B cell (primary cell): ENCODE data around the gene CNIH4. TPM values are rescaled to one million over a fixed set of nuclear protein-coding genes. Genes with fewer than 3 reads are reported as not detected.

Experiments used
- ATAC-seq: fragments of 200-7000 bp; cut with Tn5 transposase; one replicate; pipeline ENCODE4 v1.10.0; 2021; ENCODE audit warnings: low read depth, mild to moderate bottlenecking, moderate number of reproducible peaks, moderate library complexity
- CTCF ChIA-PET: fragments of 350-600 bp; sonication (Branson Sonifier 250); formaldehyde crosslinking; loops from one replicate; lab custom pipeline; 2021; ENCODE audit warnings: antibody characterized with exemption, inconsistent platforms; lab: Charles Lee
- POLR2A ChIA-PET: fragments of 350-600 bp; sonication (Branson Sonifier 250); formaldehyde crosslinking; loops from one replicate; lab custom pipeline; 2021; ENCODE audit warnings: antibody characterized with exemption; lab: Charles Lee
- DNase-seq: peaks from one replicate; pipeline ENCODE4 v3.0.0; 2013
- H2AFZ ChIP-seq: 2 replicates; pipeline ENCODE4 v1.6.1; 2012; ENCODE audit warnings: mild to moderate bottlenecking, low read depth, low read length; ENCODE audit not compliant: insufficient read depth, poor library complexity, severe bottlenecking
- H3K27ac ChIP-seq, 2 donors: 1 replicate in 1 of 2; 2 replicates in 1 of 2; pipeline ENCODE4 v1.5.1; 2012 to 2013; ENCODE audit warnings: low read length in 2 of 2, mild to moderate bottlenecking in 2 of 2, moderate library complexity in 1 of 2
- H3K27me3 ChIP-seq, 4 experiments: fragments of 200-600 bp in 1 of 4; sonication (generic) in 1 of 4; replicated peaks in 1 of 4; 1 replicate in 2 of 4; 2 replicates in 2 of 4; pipeline versions ENCODE4 v1.6.1 to v1.7.0; 2013 to 2016; ENCODE audit warnings: low read length in 3 of 4, mild to moderate bottlenecking in 2 of 4, mixed read lengths in 1 of 4, moderate library complexity in 1 of 4; ENCODE audit not compliant: insufficient read depth in 4 of 4, control insufficient read depth in 3 of 4; ENCODE audit errors: control extremely low read depth in 1 of 4
- H3K36me3 ChIP-seq, 2 experiments: replicated peaks in 1 of 2; 1 replicate in 1 of 2; 2 replicates in 1 of 2; pipeline versions ENCODE4 v1.6.1 to v1.7.1; 2013; ENCODE audit warnings: low read length in 1 of 2; ENCODE audit not compliant: insufficient read depth in 2 of 2, control insufficient read depth in 1 of 2; ENCODE audit errors: control extremely low read depth in 1 of 2, extremely low read depth in 1 of 2
- H3K4me1 ChIP-seq, 2 donors: fragments of 200-600 bp in 1 of 2; sonication (generic) in 1 of 2; 1 replicate in 1 of 2; 2 replicates in 1 of 2; pipeline versions ENCODE4 v1.5.1 to v1.6.1; 2013 to 2017; ENCODE audit warnings: low read length in 2 of 2; ENCODE audit not compliant: control insufficient read depth in 2 of 2, insufficient read depth in 2 of 2
- H3K4me2 ChIP-seq: replicated peaks from 2 replicates; pipeline ENCODE3; 2012; ENCODE audit warnings: mild to moderate bottlenecking, low read depth, low read length; ENCODE audit not compliant: poor library complexity, severe bottlenecking
- H3K4me3 ChIP-seq, 5 experiments: fragments of 200-600 bp in 1 of 5; sonication (generic) in 1 of 5; 1 replicate in 3 of 5; 2 replicates in 2 of 5; pipeline versions ENCODE4 v1.5.1 to v1.7.0; 2011 to 2016; ENCODE audit warnings: low read length in 4 of 5, mild to moderate bottlenecking in 4 of 5, low read depth in 2 of 5, control low read depth in 1 of 5, moderate library complexity in 1 of 5; ENCODE audit not compliant: insufficient read depth in 1 of 5; ENCODE audit errors: control extremely low read depth in 1 of 5, extremely low read depth in 1 of 5
- H3K79me2 ChIP-seq: fragments of 200-600 bp; sonication (generic); one replicate; pipeline ENCODE4 v1.6.0; 2016; ENCODE audit warnings: low read length; ENCODE audit not compliant: control insufficient read depth, insufficient read depth
- H3K9ac ChIP-seq: fragments of 200-600 bp; sonication (generic); 2 replicates; pipeline ENCODE4 v1.6.1; 2017; ENCODE audit warnings: mild to moderate bottlenecking, low read length, moderate library complexity
- H3K9me3 ChIP-seq, 3 donors: one replicate each; pipeline versions ENCODE4 v1.6.1 to v1.7.1; 2013; ENCODE audit warnings: low read length in 2 of 3; ENCODE audit not compliant: control insufficient read depth in 2 of 3, insufficient read depth in 1 of 3; ENCODE audit errors: control extremely low read depth in 1 of 3
- H4K20me1 ChIP-seq: 2 replicates; pipeline ENCODE4 v1.6.0; 2012; ENCODE audit warnings: mild to moderate bottlenecking, low read length; ENCODE audit not compliant: insufficient read depth, control insufficient read depth, poor library complexity, severe bottlenecking
- H3K27ac Mint-ChIP-seq: one replicate; pipeline ENCODE4 v1.8.0; 2021; ENCODE audit warnings: mixed read lengths
- H3K27me3 Mint-ChIP-seq: one replicate; pipeline ENCODE4 v1.8.0; 2021; ENCODE audit warnings: mixed read lengths
- H3K4me1 Mint-ChIP-seq: one replicate; pipeline ENCODE4 v1.8.0; 2021; ENCODE audit warnings: mixed read lengths
- H3K4me3 Mint-ChIP-seq: one replicate; pipeline ENCODE4 v1.8.0; 2021; ENCODE audit warnings: mixed read lengths
- H3K9me3 Mint-ChIP-seq: one replicate; pipeline ENCODE4 v1.8.0; 2022; ENCODE audit warnings: mixed read lengths; ENCODE audit not compliant: insufficient read depth
- CTCF ChIP-seq: fragments of 200-600 bp; IDR thresholded peaks from one replicate; pipeline ENCODE4 v1.8.0; 2022; ENCODE audit warnings: antibody characterized with exemption, mild to moderate bottlenecking
- EZH2 ChIP-seq: IDR thresholded peaks from 2 replicates; pipeline ENCODE4 v1.6.1; 2012; ENCODE audit warnings: borderline replicate concordance, low read depth, mild to moderate bottlenecking, moderate library complexity, low read length; ENCODE audit not compliant: insufficient read depth, poor library complexity, severe bottlenecking
- WGBS: methylation state at CpG from one replicate; pipeline ENCODE4 v1.1.5; 2013; ENCODE audit warnings: missing lambda C conversion rate; ENCODE audit not compliant: insufficient coverage; 5-methylcytosine and 5-hydroxymethylcytosine counted together
- intact Hi-C: fragments of 100-400 bp; cut with micrococcal nuclease; formaldehyde crosslinking; loops from one replicate; pipeline ENCODE4 v1.10.0; 2022
- polyA plus RNA-seq: library from polyadenylated mRNA; depleted of rRNA; stranded (reverse); fragments of >200 nt; gene quantifications from 2 replicates; pipeline ENCODE4 v1.2.3, GENCODE V29; 2012
- total RNA-seq, 2 donors: library from RNA; stranded (reverse); fragments of 120-200 nt in 1 of 2; gene quantifications; 1 replicate in 1 of 2; 2 replicates in 1 of 2; pipeline versions ENCODE4 v1.2.3 to v1.2.4, GENCODE V29; 2013 to 2022

The CNIH4 gene
- total and polyA plus RNA-seq, 2 donors (not counting 1 experiment from before 2014, with no cell fraction given), result 13.3 to 27.2 TPM

GRCh38 chr1:224328644-224329043, 28.0 kb upstream of the CNIH4 start:
- Histone ChIP-seq H3K4me3 (no peak overlapping the region), H3K27me3 (no peaks in the 10 kb centered on the region), H3K9me3 (no peaks in the 10 kb centered on the region), H4K20me1 (peaks cover 3% of the 10 kb centered on the region), H3K4me2 (peak overlapping the region; percentile 85), H3K4me1 (peaks cover 11 to 24% of the 10 kb centered on the region in 2 donors), H3K27ac (no peak overlapping the region), H3K9ac (no peak overlapping the region), H2AFZ (no peak overlapping the region), H3K79me2 (peaks cover 62% of the 10 kb centered on the region), H3K36me3 (peaks cover 0 to 10% of the 10 kb centered on the region in 2 experiments)
- Mint-ChIP-seq H3K9me3 (no peaks in the 10 kb centered on the region), H3K4me3 (peak overlapping the region; percentile 70), H3K4me1 (peaks cover 40% of the 10 kb centered on the region), H3K27me3 (no peaks in the 10 kb centered on the region), H3K27ac (peak overlapping the region; percentile 70)
- ChIA-PET POLR2A (no interaction called here), CTCF (interaction anchor here (0.6 to 4.6 kb wide), 3 partner anchors 34 to 277 kb away, joined by 4 to 45 read pairs (median 4); no protein-coding TSS in a partner anchor)
- intact Hi-C loops, result no loop called here
- TF ChIP-seq EZH2 (no peak), CTCF (no peak)
- no peak for ATAC-seq
- no peak for DNase-seq
- 80% methylated on average over 2 of the region's 6 CpGs for WGBS

GRCh38 chr1:224329484-224329841, 27.2 kb upstream of the CNIH4 start:
- peak overlapping the region; percentile 80 for H3K9ac ChIP-seq
- peak overlapping the region; percentile 94 to 95 for H3K27ac ChIP-seq
- peaks cover 55% of the 10 kb centered on the region for H3K79me2 ChIP-seq
- H3K9me3 Mint-ChIP-seq, result no peaks in the 10 kb centered on the region
- H2AFZ ChIP-seq, result peak overlapping the region; percentile 91
- H3K9me3 ChIP-seq, result no peaks in the 10 kb centered on the region
- CTCF ChIA-PET, result interaction anchor here (0.6 to 4.6 kb wide), 5 partner anchors 14 to 278 kb away, joined by 3 to 45 read pairs (median 4); no protein-coding TSS in a partner anchor
- no peaks in the 10 kb centered on the region for H4K20me1 ChIP-seq
- H3K27me3 ChIP-seq, result no peaks in the 10 kb centered on the region
- no peak for DNase-seq
- WGBS, result 3% methylated on average over 4 of the region's 7 CpGs
- no peak for TF ChIP-seq CTCF
- no peak for TF ChIP-seq EZH2
- ATAC-seq, result no peak
- peaks cover 46% of the 10 kb centered on the region for H3K4me1 Mint-ChIP-seq
- peak overlapping the region; percentile 61 to 88 (median 81) for H3K4me3 ChIP-seq
- H3K27me3 Mint-ChIP-seq, result no peaks in the 10 kb centered on the region
- H3K27ac Mint-ChIP-seq, result peak overlapping the region; percentile 100
- POLR2A ChIA-PET, result interaction anchor here (0.6 to 1.0 kb wide), 4 partner anchors 39 to 518 kb away, joined by 3 to 9 read pairs (median 4); partner anchors contain the start of gene DEGS1
- peak overlapping the region; percentile 85 for H3K4me2 ChIP-seq
- peak overlapping the region; percentile 99 for H3K4me3 Mint-ChIP-seq
- intact Hi-C loops, result no loop called here
- peaks cover 0 to 3% of the 10 kb centered on the region in 2 experiments for H3K36me3 ChIP-seq
- H3K4me1 ChIP-seq, result peaks cover 11 to 25% of the 10 kb centered on the region in 2 donors
